SK-N-SH (cell line): ENCODE measurements around the gene NT5C. TPM values are rescaled to one million over a fixed set of nuclear protein-coding genes. Genes with fewer than 3 reads are reported as not detected.
A peak's percentile ranks its signal among the peaks of the same experiment; 100 is the strongest.

Source experiments
- CTCF ChIA-PET: fragments of 300-600, 350-600 bp; formaldehyde crosslinking; extraction: SDS; loops from one replicate; lab custom pipeline; 2021; lab: Yijun Ruan, JAX
- POLR2A ChIA-PET: fragments of 350-600 bp; sonication (Branson Sonifier 250); formaldehyde crosslinking; extraction: SDS; loops from one replicate; lab custom pipeline; 2020; ENCODE audit warnings: antibody characterized with exemption, inconsistent platforms; lab: Yijun Ruan, JAX
- DNase-seq: peaks from one replicate; pipeline ENCODE4 v3.0.0; 2012
- H2AFZ ChIP-seq: fragments of 200-600 bp; sonication (generic); 2 replicates; pipeline ENCODE4 v1.8.1; 2016; ENCODE audit warnings: antibody characterized with exemption, mild to moderate bottlenecking, low read depth
- H3F3A ChIP-seq: fragments of 200-600 bp; sonication (generic); replicated peaks from 2 replicates; pipeline ENCODE3; 2016; ENCODE audit warnings: antibody characterized with exemption, mild to moderate bottlenecking; ENCODE audit not compliant: insufficient read depth
- H3K27ac ChIP-seq, 2 experiments: fragments of 200-500 bp in 1 of 2; fragments of 200-600 bp in 1 of 2; sonication (Bioruptor generic) in 1 of 2; sonication (generic), shearing (Covaris generic) in 1 of 2; 2 replicates each; pipeline versions ENCODE4 v1.5.1 to v1.6.1; 2014 to 2016; ENCODE audit warnings: low read depth in 2 of 2, inconsistent platforms in 1 of 2, low read length in 1 of 2, mild to moderate bottlenecking in 1 of 2, mixed read lengths in 1 of 2
- H3K27me3 ChIP-seq: fragments of 200-600 bp; sonication (generic), shearing (Covaris generic); 2 replicates; pipeline ENCODE4 v1.6.1; 2016; ENCODE audit warnings: mixed run types; ENCODE audit not compliant: insufficient read depth
- H3K36me3 ChIP-seq, 2 experiments: fragments of 200-500 bp in 1 of 2; fragments of 200-600 bp in 1 of 2; sonication (Bioruptor generic) in 1 of 2; sonication (generic) in 1 of 2; replicated peaks in 1 of 2; 2 replicates each; pipeline versions ENCODE3 to v1.5.1; 2014 to 2016; ENCODE audit warnings: low read length in 1 of 2, mild to moderate bottlenecking in 1 of 2; ENCODE audit not compliant: insufficient read depth in 2 of 2, control insufficient read depth in 1 of 2
- H3K4me1 ChIP-seq, 2 experiments: fragments of 200-500 bp in 1 of 2; fragments of 200-600 bp in 1 of 2; sonication (Bioruptor generic) in 1 of 2; sonication (generic), shearing (Covaris generic) in 1 of 2; 2 replicates each; pipeline versions ENCODE4 v1.5.1 to v1.6.1; 2014 to 2016; ENCODE audit warnings: low read depth in 1 of 2, low read length in 1 of 2, mixed run types in 1 of 2; ENCODE audit not compliant: insufficient read depth in 2 of 2, control insufficient read depth in 1 of 2
- H3K4me2 ChIP-seq: fragments of 200-600 bp; sonication (generic), shearing (Covaris generic); 2 replicates; pipeline ENCODE4 v1.6.1; 2017; ENCODE audit warnings: mixed run types
- H3K4me3 ChIP-seq, 2 experiments: fragments of 200-500 bp in 1 of 2; fragments of 200-600 bp in 1 of 2; sonication (Bioruptor generic) in 1 of 2; sonication (generic), shearing (Covaris generic) in 1 of 2; 2 replicates each; pipeline versions ENCODE4 v1.5.1 to v1.8.1; 2014 to 2016; ENCODE audit warnings: low read depth in 2 of 2, inconsistent platforms in 1 of 2, low read length in 1 of 2, mild to moderate bottlenecking in 1 of 2, mixed read lengths in 1 of 2, moderate library complexity in 1 of 2
- H3K79me2 ChIP-seq: fragments of 200-600 bp; sonication (generic); 2 replicates; pipeline ENCODE4 v1.8.1; 2017; ENCODE audit warnings: mild to moderate bottlenecking; ENCODE audit not compliant: insufficient read depth
- H3K9ac ChIP-seq: fragments of 200-600 bp; sonication (generic); 2 replicates; pipeline ENCODE4 v1.6.1; 2017; ENCODE audit warnings: mixed run types
- H3K9me2 ChIP-seq: fragments of 200-600 bp; sonication (generic); 2 replicates; pipeline ENCODE4 v1.6.1; 2017; ENCODE audit warnings: mixed run types
- H3K9me3 ChIP-seq: fragments of 200-600 bp; sonication (generic); 2 replicates; pipeline ENCODE4 v1.6.1; 2017; ENCODE audit warnings: mixed run types, mild to moderate bottlenecking, moderate library complexity
- H4K20me1 ChIP-seq: fragments of 200-600 bp; sonication (generic); 2 replicates; pipeline ENCODE4 v1.6.1; 2017; ENCODE audit warnings: mild to moderate bottlenecking, mixed run types; ENCODE audit not compliant: insufficient read depth
- CHD2 ChIP-seq: fragments of 150-350 bp; IDR thresholded peaks from 2 replicates; pipeline ENCODE4 v1.6.1; 2018; ENCODE audit warnings: low read length; ENCODE audit not compliant: partially characterized antibody
- ELF1 ChIP-seq: IDR thresholded peaks from 2 replicates; pipeline ENCODE4 v1.4.0; 2012
- EP300 ChIP-seq, 2 experiments: IDR thresholded peaks; 2 replicates each; pipeline versions ENCODE4 v1.4.0 to v1.6.1; 2012; ENCODE audit warnings: borderline replicate concordance in 1 of 2, low read depth in 1 of 2, low read length in 1 of 2
- EZH2phosphoT487 ChIP-seq: fragments of 200-600 bp; sonication (generic); IDR thresholded peaks from 2 replicates; pipeline ENCODE4 v1.6.1; 2017; ENCODE audit warnings: low read depth, mixed run types, mild to moderate bottlenecking, antibody characterized with exemption, moderate library complexity, borderline replicate concordance
- FOSL2 ChIP-seq: IDR thresholded peaks from 2 replicates; pipeline ENCODE4 v1.4.0; 2012; ENCODE audit warnings: low read depth, mild to moderate bottlenecking, moderate library complexity, borderline replicate concordance
- FOXJ3 ChIP-seq: sonication (generic); formaldehyde crosslinking; IDR thresholded peaks from 2 replicates; pipeline ENCODE4 v1.5.1; 2020; ENCODE audit warnings: mild to moderate bottlenecking, missing genetic modification reagents
- GABPA ChIP-seq: IDR thresholded peaks from 2 replicates; pipeline ENCODE4 v1.4.0; 2012; ENCODE audit warnings: low read depth, mild to moderate bottlenecking
- GATA2 ChIP-seq: sonication (generic); formaldehyde crosslinking; IDR thresholded peaks from 2 replicates; pipeline ENCODE4 v1.5.0; 2020; ENCODE audit warnings: mild to moderate bottlenecking, missing genetic modification reagents
- IRF3 ChIP-seq: fragments of 150-350 bp; IDR thresholded peaks from 2 replicates; pipeline ENCODE4 v1.6.1; 2016; ENCODE audit warnings: mild to moderate bottlenecking, low read depth, low read length
- JUND ChIP-seq: IDR thresholded peaks from 2 replicates; pipeline ENCODE4 v1.4.0; 2012
- MAX ChIP-seq: IDR thresholded peaks from 2 replicates; pipeline ENCODE4 v1.4.0; 2012; ENCODE audit warnings: low read depth
- MEF2A ChIP-seq: IDR thresholded peaks from 2 replicates; pipeline ENCODE4 v1.4.0; 2012; ENCODE audit warnings: low read depth, borderline replicate concordance
- MXI1 ChIP-seq: IDR thresholded peaks from 2 replicates; pipeline ENCODE4 v1.6.1; 2012; ENCODE audit warnings: mild to moderate bottlenecking, low read depth, low read length, improper control_type of control experiment
- NFIC ChIP-seq: IDR thresholded peaks from 2 replicates; pipeline ENCODE4 v1.4.0; 2012; ENCODE audit warnings: borderline replicate concordance
- NRF1 ChIP-seq: IDR thresholded peaks from 2 replicates; pipeline ENCODE4 v1.6.1; 2012; ENCODE audit warnings: low read depth, mild to moderate bottlenecking, low read length
- PBX3 ChIP-seq: IDR thresholded peaks from 2 replicates; pipeline ENCODE4; 2012
- POLR2AphosphoS5 ChIP-seq: IDR thresholded peaks from 2 replicates; pipeline ENCODE4 v1.6.1; 2012; ENCODE audit warnings: low read depth, low read length
- RFX5 ChIP-seq: IDR thresholded peaks from 2 replicates; pipeline ENCODE4 v1.6.1; 2012; ENCODE audit warnings: mild to moderate bottlenecking, improper control_type of control experiment, low read length
- RXRA ChIP-seq: IDR thresholded peaks from 2 replicates; pipeline ENCODE4 v1.4.0; 2012; ENCODE audit warnings: low read depth, mild to moderate bottlenecking, borderline replicate concordance
- SIN3A ChIP-seq: IDR thresholded peaks from 2 replicates; pipeline ENCODE4 v1.6.1; 2012; ENCODE audit warnings: low read depth, mild to moderate bottlenecking, low read length, moderate library complexity, borderline replicate concordance
- SMC3 ChIP-seq: IDR thresholded peaks from 2 replicates; pipeline ENCODE4 v1.6.1; 2012; ENCODE audit warnings: low read depth, low read length, improper control_type of control experiment
- TEAD4 ChIP-seq: IDR thresholded peaks from 2 replicates; pipeline ENCODE4 v1.4.0; 2012; ENCODE audit warnings: mild to moderate bottlenecking, borderline replicate concordance; ENCODE audit not compliant: insufficient read depth
- USF1 ChIP-seq: IDR thresholded peaks from 2 replicates; pipeline ENCODE4 v1.4.0; 2012; ENCODE audit warnings: low read depth, borderline replicate concordance
- USF2 ChIP-seq: fragments of 150-350 bp; IDR thresholded peaks from 2 replicates; pipeline ENCODE4 v1.6.1; 2017; ENCODE audit warnings: antibody characterized with exemption, low read length, low read depth, borderline replicate concordance
- ZBTB33 ChIP-seq: IDR thresholded peaks from 2 replicates; pipeline ENCODE4 v1.4.0; 2012; ENCODE audit warnings: low read depth, borderline replicate concordance
- WGBS: methylation state at CpG from one replicate; pipeline ENCODE4 v1.1.6; 2017; ENCODE audit warnings: low lambda C conversion rate; 5-methylcytosine and 5-hydroxymethylcytosine counted together
- polyA plus RNA-seq, 3 experiments: library from polyadenylated mRNA; depleted of rRNA; stranded (reverse); fragments of >200 nt; gene quantifications; 2 replicates each; pipeline ENCODE4 v1.2.3, GENCODE V29; 2012

The NT5C gene
- polyA plus RNA-seq, 1 of the 3 experiments (the other 2 are of a cell fraction) = 111 TPM

GRCh38 chr17:75109407-75110233 is 21.9 kb downstream of the NT5C start, which contains the start of gene ARMC7:
Gene ARMC7, plus strand, starts transcription at chr17:75109969. Its CDS starts 320 bp downstream, at chr17:75110289.
- no peaks in the 10 kb centered on the region for H4K20me1 ChIP-seq
- H3F3A ChIP-seq = peaks cover 16% of the 10 kb centered on the region
- peaks cover 0 to 2% of the 10 kb centered on the region in 2 experiments for H3K36me3 ChIP-seq
- peaks cover 0 to 25% of the 10 kb centered on the region in 2 experiments; a peak in 1 of 4 replicates for H3K4me1 ChIP-seq
- H3K9me3 ChIP-seq = no peaks in the 10 kb centered on the region
- H2AFZ ChIP-seq = peak within 1 kb of the TSS; percentile 98
- no peaks in the 10 kb centered on the region for H3K27me3 ChIP-seq
- H3K4me3 ChIP-seq = peak within 1 kb of the TSS; percentile 67 to 75
- peak within 1 kb of the TSS; percentile 66; the same call in 1 of the 2 replicates for H3K9ac ChIP-seq
- POLR2A ChIA-PET = interaction anchor here (0.6 to 2.9 kb wide), 10 partner anchors 13 to 600 kb away, joined by 3 to 12 read pairs (median 4); partner anchors contain the start of genes CDR2L, JPT1, NT5C and NUP85
- CTCF ChIA-PET = interaction anchor here (0.8 to 11.4 kb wide), 7 partner anchors 8 to 162 kb away, joined by 3 to 422 read pairs (median 4); partner anchors contain the start of genes MIF4GD, NT5C and NUP85
- WGBS = 3% methylated on average over 46 of the region's 68 CpGs
- H3K79me2 ChIP-seq = peaks cover 10% of the 10 kb centered on the region; the same call in 1 of the 2 replicates
- H3K9me2 ChIP-seq = no peaks in the 10 kb centered on the region
- H3K27ac ChIP-seq = peak within 1 kb of the TSS in 1 of 2 experiments; percentile 60; a peak in 2 of 4 replicates
- peak within 1 kb of the TSS; percentile 94 for H3K4me2 ChIP-seq
- peak; percentile 100 for DNase-seq
- TF ChIP-seq ZBTB33 (no peak), NFIC (no peak), USF1 (no peak), MAX (peak; percentile 91), GABPA (peak; percentile 79), CHD2 (peak; percentile 45), SIN3A (peak; percentile 49), GATA2 (no peak), MEF2A (no peak), TEAD4 (no peak), PBX3 (no peak; the same call in 1 of the 2 replicates), RXRA (no peak), JUND (no peak), SMC3 (no peak), IRF3 (no peak), EP300 (IDR thresholded peaks at IDR 0.05; ENCODE audit: borderline replicate concordance in 1 of 2, low read depth in 1 of 2, low read length in 1 of 2) (no peak), FOXJ3 (CRISPR knock-in tag) (no peak), POLR2AphosphoS5 (peak; percentile 93), FOSL2 (no peak), NRF1 (peak; percentile 96), EZH2phosphoT487 (no peak), RFX5 (0 out of 2 replicates have a peak, but pooled peaks have one; percentile 9), MXI1 (peak; percentile 88), ELF1 (peak; percentile 62), USF2 (no peak)
